Measurements from ENCODE around the gene TUBGCP4.
"Not testable (repeated sequence)": the region's sequence is repeated elsewhere in the genome, so short reads cannot be mapped to it uniquely, and the experiment has no call there.

Gene TUBGCP4

GRCh38 chr15:43370975-43371974, at the start of gene TUBGCP4, which contains the start of gene ZSCAN29:
TUBGCP4 (plus strand) TSS chr15:43371101; CDS start chr15:43371355, 254 bp downstream.
ZSCAN29 (minus strand) TSS chr15:43371043; CDS start chr15:43369913, 1,130 bp downstream.
- DNase-seq: peak; percentile 70

- no peak for DNase-seq
Observed at GRCh38 chr15:43325039-43325684, 45.7 kb upstream of the TUBGCP4 start.

GRCh38 chr15:43329217-43329959, 41.5 kb upstream of the TUBGCP4 start:
- no peak for DNase-seq

- DNase-seq: peak; percentile 48
Observed at GRCh38 chr15:43329960-43330779, 40.7 kb upstream of the TUBGCP4 start, which contains the start of gene LCMT2. LCMT2 (minus strand) TSS chr15:43330573; CDS start chr15:43330489, 84 bp downstream.

GRCh38 chr15:43330780-43331087, 40.2 kb upstream of the TUBGCP4 start:
- DNase-seq: no peak

GRCh38 chr15:43346305-43346704, 24.6 kb upstream of the TUBGCP4 start:
- no peak for DNase-seq

GRCh38 chr15:43347114-43347513, 23.8 kb upstream of the TUBGCP4 start:
- DNase-seq: no peak

- DNase-seq: no peak
Observed at GRCh38 chr15:43352693-43353382, 18.1 kb upstream of the TUBGCP4 start.

- DNase-seq: no peak
Observed at GRCh38 chr15:43360821-43361220, 10.1 kb upstream of the TUBGCP4 start.

- DNase-seq: no peak
Observed at GRCh38 chr15:43361313-43361903, 9.5 kb upstream of the TUBGCP4 start.

GRCh38 chr15:43370310-43370974, 459 bp upstream of the TUBGCP4 start:
- no peak for DNase-seq

GRCh38 chr15:43376017-43376705, 5.3 kb downstream of the TUBGCP4 start:
- no peak for DNase-seq

- no peak for DNase-seq
Observed at GRCh38 chr15:43378601-43379000, 7.7 kb downstream of the TUBGCP4 start.

GRCh38 chr15:43382310-43382709, 11.4 kb downstream of the TUBGCP4 start:
- DNase-seq: no peak

- DNase-seq: no peak
Observed at GRCh38 chr15:43383070-43383469, 12.2 kb downstream of the TUBGCP4 start.

GRCh38 chr15:43390723-43391122, 19.8 kb downstream of the TUBGCP4 start:
- no peak for DNase-seq

GRCh38 chr15:43393592-43393991, 22.7 kb downstream of the TUBGCP4 start:
- not testable (repeated sequence) for DNase-seq

- no peak for DNase-seq
Observed at GRCh38 chr15:43402255-43402654, 31.4 kb downstream of the TUBGCP4 start.

GRCh38 chr15:43403616-43404015, 32.7 kb downstream of the TUBGCP4 start:
- DNase-seq: no peak

GRCh38 chr15:43404130-43404529, 33.2 kb downstream of the TUBGCP4 start:
- no peak for DNase-seq

Data from 8988T (cell line).